SK-N-SH treated with all-trans-retinoic acid at 6 μM for 48 hours (cell line): Measurements from ENCODE around the gene SVOP.

Source experiments
- ARNTL ChIP-seq: fragments of 450-650 bp; formaldehyde crosslinking; IDR thresholded peaks from 2 replicates; pipeline ENCODE4 v1.5.0; 2020; ENCODE audit warnings: low read depth, mild to moderate bottlenecking, moderate library complexity, borderline replicate concordance
- ESRRG ChIP-seq: fragments of 250-450 bp; sonication (Bioruptor Pico); IDR thresholded peaks from 2 replicates; pipeline ENCODE4 v1.6.1; 2021; ENCODE audit warnings: mild to moderate bottlenecking
- TCF4 ChIP-seq: fragments of 250-450 bp; sonication (Bioruptor Pico); IDR thresholded peaks from 2 replicates; pipeline ENCODE4 v1.8.0; 2021; ENCODE audit warnings: mild to moderate bottlenecking, moderate library complexity, borderline replicate concordance
- ZFP3 ChIP-seq: fragments of 250-450 bp; sonication (Bioruptor Pico); IDR thresholded peaks from 2 replicates; pipeline ENCODE4 v1.5.0; 2020; ENCODE audit warnings: mild to moderate bottlenecking, moderate library complexity
- ZFP30 ChIP-seq: fragments of 450-650 bp; formaldehyde crosslinking; IDR thresholded peaks from 2 replicates; pipeline ENCODE4 v1.5.0; 2022; ENCODE audit warnings: mild to moderate bottlenecking, moderate library complexity
- TF ChIP-seq, protein P1 (sequence below): fragments of 250-450 bp; sonication (Bioruptor Pico); IDR thresholded peaks from 2 replicates; pipeline ENCODE4 v1.8.0; 2020; ENCODE audit warnings: mild to moderate bottlenecking, moderate library complexity, borderline replicate concordance
- TF ChIP-seq, protein P2 (sequence below): fragments of 250-450 bp; sonication (Bioruptor Pico); IDR thresholded peaks from 2 replicates; pipeline ENCODE4 v1.5.1; 2020; ENCODE audit warnings: low read depth, mild to moderate bottlenecking, moderate library complexity

DNA sequence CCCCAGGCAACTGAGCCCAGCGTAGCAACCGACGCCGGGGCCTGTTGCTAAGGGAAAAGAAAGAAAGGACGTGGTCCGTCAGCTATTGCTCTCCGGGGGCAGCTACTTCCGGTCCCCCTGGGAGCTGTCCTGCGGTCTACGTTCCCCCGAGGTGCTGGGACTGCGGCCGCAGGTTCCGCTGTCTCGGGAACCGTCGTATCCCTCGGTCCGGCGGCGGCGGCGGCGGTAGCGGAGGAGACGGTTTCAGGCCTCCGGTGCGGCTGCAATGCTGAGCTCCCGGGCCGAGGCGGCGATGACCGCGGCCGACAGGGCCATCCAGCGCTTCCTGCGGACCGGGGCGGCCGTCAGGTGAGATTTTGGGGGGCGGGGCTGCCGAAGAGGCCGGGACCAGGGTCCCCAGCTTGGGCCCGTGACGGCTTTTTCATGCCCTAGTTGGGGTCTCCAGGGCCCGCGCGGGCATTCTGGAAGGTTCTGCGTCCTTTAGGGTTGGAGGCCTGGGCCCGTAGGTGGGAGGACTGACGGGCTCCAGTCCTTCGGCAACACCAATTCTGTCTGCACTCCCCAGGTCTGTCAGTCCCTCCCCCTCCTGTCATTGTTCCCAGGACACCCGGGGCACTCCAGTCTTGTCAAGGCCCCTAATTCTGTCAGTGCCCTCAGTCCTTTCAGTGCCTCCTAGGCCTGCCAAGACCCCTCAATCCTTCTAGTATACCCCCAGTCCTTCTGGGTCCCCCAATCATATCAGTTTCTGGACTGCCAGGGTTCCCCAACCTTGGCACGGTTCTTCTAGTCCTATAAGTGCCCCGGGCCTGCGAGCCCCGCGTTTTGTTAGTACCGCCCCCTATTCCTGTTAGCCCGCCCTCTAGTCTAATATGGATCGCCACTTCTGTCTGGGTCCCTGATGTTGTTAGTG is 31.8 kb upstream of the SVOP start, which contains the start of gene USP30:
- TF ChIP-seq, protein P1, sequence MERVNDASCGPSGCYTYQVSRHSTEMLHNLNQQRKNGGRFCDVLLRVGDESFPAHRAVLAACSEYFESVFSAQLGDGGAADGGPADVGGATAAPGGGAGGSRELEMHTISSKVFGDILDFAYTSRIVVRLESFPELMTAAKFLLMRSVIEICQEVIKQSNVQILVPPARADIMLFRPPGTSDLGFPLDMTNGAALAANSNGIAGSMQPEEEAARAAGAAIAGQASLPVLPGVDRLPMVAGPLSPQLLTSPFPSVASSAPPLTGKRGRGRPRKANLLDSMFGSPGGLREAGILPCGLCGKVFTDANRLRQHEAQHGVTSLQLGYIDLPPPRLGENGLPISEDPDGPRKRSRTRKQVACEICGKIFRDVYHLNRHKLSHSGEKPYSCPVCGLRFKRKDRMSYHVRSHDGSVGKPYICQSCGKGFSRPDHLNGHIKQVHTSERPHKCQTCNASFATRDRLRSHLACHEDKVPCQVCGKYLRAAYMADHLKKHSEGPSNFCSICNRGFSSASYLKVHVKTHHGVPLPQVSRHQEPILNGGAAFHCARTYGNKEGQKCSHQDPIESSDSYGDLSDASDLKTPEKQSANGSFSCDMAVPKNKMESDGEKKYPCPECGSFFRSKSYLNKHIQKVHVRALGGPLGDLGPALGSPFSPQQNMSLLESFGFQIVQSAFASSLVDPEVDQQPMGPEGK (CRISPR knock-in tag): no peak
- no peak for TF ChIP-seq ZFP3 (CRISPR knock-in tag)
- TF ChIP-seq ESRRG (CRISPR knock-in tag): no peak
- TF ChIP-seq, protein P2, sequence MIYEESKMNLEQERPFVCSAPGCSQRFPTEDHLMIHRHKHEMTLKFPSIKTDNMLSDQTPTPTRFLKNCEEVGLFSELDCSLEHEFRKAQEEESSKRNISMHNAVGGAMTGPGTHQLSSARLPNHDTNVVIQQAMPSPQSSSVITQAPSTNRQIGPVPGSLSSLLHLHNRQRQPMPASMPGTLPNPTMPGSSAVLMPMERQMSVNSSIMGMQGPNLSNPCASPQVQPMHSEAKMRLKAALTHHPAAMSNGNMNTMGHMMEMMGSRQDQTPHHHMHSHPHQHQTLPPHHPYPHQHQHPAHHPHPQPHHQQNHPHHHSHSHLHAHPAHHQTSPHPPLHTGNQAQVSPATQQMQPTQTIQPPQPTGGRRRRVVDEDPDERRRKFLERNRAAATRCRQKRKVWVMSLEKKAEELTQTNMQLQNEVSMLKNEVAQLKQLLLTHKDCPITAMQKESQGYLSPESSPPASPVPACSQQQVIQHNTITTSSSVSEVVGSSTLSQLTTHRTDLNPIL: no peak
- no peak for TF ChIP-seq ZFP30
- TF ChIP-seq TCF4 (CRISPR knock-in tag): no peak
- TF ChIP-seq ARNTL (CRISPR knock-in tag): no peak
